ENCODE measurements around the gene PRKCE.

DNA sequence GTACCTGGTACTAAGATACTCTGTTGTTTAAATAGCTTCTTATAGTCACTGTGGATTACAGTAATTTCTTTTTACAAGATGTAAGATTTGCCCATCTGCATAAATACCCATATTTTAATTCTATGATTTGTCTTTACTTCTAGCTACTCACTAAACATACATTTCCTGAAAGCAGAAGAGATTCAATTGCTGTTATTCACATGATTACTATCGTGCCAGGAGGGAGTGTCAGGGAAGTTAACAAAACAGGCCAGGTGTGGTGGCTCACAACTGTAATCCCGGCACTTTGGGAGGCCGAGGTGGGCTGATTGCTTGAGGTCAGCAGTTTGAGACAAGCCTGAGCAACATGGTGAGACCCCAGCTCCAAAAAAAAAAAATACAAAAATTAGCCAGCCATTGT, 33.8 kb downstream of the PRKCE start:
- TF ChIP-seq, protein P1, sequence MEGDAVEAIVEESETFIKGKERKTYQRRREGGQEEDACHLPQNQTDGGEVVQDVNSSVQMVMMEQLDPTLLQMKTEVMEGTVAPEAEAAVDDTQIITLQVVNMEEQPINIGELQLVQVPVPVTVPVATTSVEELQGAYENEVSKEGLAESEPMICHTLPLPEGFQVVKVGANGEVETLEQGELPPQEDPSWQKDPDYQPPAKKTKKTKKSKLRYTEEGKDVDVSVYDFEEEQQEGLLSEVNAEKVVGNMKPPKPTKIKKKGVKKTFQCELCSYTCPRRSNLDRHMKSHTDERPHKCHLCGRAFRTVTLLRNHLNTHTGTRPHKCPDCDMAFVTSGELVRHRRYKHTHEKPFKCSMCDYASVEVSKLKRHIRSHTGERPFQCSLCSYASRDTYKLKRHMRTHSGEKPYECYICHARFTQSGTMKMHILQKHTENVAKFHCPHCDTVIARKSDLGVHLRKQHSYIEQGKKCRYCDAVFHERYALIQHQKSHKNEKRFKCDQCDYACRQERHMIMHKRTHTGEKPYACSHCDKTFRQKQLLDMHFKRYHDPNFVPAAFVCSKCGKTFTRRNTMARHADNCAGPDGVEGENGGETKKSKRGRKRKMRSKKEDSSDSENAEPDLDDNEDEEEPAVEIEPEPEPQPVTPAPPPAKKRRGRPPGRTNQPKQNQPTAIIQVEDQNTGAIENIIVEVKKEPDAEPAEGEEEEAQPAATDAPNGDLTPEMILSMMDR (IDR thresholded peaks at IDR 0.05) = no peak
- no peak for TF ChIP-seq POLR2A (IDR thresholded peaks at IDR 0.05)
